ENCODE results near the gene IGFL3. TPM values are rescaled to one million over a fixed set of nuclear protein-coding genes. Genes with fewer than 3 reads are reported as not detected.

IGFL3 gene
- total RNA-seq, 4 donors from 2014 or later: not detected

- no peak for TF ChIP-seq POLR2A (IDR thresholded peaks at IDR 0.05)
- TF ChIP-seq POLR2AphosphoS5 (IDR thresholded peaks at IDR 0.05): no peak
- no peak for TF ChIP-seq EP300 (IDR thresholded peaks at IDR 0.05)
- TF ChIP-seq, protein P1, sequence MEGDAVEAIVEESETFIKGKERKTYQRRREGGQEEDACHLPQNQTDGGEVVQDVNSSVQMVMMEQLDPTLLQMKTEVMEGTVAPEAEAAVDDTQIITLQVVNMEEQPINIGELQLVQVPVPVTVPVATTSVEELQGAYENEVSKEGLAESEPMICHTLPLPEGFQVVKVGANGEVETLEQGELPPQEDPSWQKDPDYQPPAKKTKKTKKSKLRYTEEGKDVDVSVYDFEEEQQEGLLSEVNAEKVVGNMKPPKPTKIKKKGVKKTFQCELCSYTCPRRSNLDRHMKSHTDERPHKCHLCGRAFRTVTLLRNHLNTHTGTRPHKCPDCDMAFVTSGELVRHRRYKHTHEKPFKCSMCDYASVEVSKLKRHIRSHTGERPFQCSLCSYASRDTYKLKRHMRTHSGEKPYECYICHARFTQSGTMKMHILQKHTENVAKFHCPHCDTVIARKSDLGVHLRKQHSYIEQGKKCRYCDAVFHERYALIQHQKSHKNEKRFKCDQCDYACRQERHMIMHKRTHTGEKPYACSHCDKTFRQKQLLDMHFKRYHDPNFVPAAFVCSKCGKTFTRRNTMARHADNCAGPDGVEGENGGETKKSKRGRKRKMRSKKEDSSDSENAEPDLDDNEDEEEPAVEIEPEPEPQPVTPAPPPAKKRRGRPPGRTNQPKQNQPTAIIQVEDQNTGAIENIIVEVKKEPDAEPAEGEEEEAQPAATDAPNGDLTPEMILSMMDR (IDR thresholded peaks at IDR 0.05): no peak
- H3K9me3 ChIP-seq: no peaks in the 10 kb centered on the region
- WGBS, 2 donors (ENCODE audit: low coverage in 1 of 2): 43 to 45% methylated on average over 6 to 8 of the region's 8 CpGs
- H3K4me3 ChIP-seq: no peak overlapping the region
- H3K4me1 ChIP-seq: no peaks in the 10 kb centered on the region
- no peaks in the 10 kb centered on the region for H3K36me3 ChIP-seq
- peaks cover 36% of the 10 kb centered on the region for H3K27me3 ChIP-seq
- H3K27ac ChIP-seq: no peak overlapping the region
- no peak for ATAC-seq
Observed at GRCh38 chr19:46147166-46147740, 22.8 kb upstream of the IGFL3 start.

DNA sequence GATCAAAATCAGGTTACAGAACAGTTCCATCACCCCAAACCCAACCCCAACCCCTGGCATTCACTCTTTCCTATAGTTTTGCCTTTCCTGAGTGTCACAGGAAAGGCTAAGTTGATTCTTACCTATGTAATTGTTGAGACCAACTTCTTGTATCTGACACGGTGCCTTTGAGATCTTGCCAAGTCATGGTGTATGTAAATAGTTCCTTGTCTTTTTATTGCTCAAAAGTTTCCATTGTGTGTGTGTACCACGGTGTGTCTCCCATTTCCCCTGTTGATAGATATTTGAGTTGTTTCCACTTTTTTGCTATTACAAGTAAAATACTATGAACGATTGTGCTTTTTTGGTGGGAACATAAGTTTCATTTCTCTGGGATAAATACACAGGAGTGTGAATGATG lies 20.3 kb upstream of the IGFL3 start:
- TF ChIP-seq, protein P1 (IDR thresholded peaks at IDR 0.05): no peak
- TF ChIP-seq POLR2AphosphoS5 (IDR thresholded peaks at IDR 0.05): no peak
- TF ChIP-seq EP300 (IDR thresholded peaks at IDR 0.05): no peak
- no peak for TF ChIP-seq POLR2A (IDR thresholded peaks at IDR 0.05)
- Histone ChIP-seq H3K4me3 (no peak overlapping the region), H3K9me3 (no peaks in the 10 kb centered on the region), H3K27me3 (peaks cover 22% of the 10 kb centered on the region), H3K27ac (no peak overlapping the region), H3K36me3 (no peaks in the 10 kb centered on the region), H3K4me1 (no peaks in the 10 kb centered on the region)
- ATAC-seq: no peak
- WGBS, 2 donors (ENCODE audit: low coverage in 1 of 2): 42 to 56% methylated on average over 3 of the region's 3 CpGs

- H3K36me3 ChIP-seq: no peaks in the 10 kb centered on the region
- ATAC-seq: no peak
- WGBS, 2 donors (ENCODE audit: low coverage in 1 of 2): 45 to 64% methylated on average over 4 of the region's 4 CpGs
- no peaks in the 10 kb centered on the region for H3K27me3 ChIP-seq
- no peak for TF ChIP-seq POLR2AphosphoS5 (IDR thresholded peaks at IDR 0.05)
- no peak for TF ChIP-seq POLR2A (IDR thresholded peaks at IDR 0.05)
- no peak for TF ChIP-seq EP300 (IDR thresholded peaks at IDR 0.05)
- TF ChIP-seq, protein P1 (IDR thresholded peaks at IDR 0.05): no peak
- H3K9me3 ChIP-seq: no peaks in the 10 kb centered on the region
- no peak overlapping the region for H3K27ac ChIP-seq
- H3K4me1 ChIP-seq: no peaks in the 10 kb centered on the region
- H3K4me3 ChIP-seq: no peak overlapping the region
Observed at GRCh38 chr19:46142294-46142693, 17.8 kb upstream of the IGFL3 start.

- TF ChIP-seq POLR2A (IDR thresholded peaks at IDR 0.05): no peak
- TF ChIP-seq POLR2AphosphoS5 (IDR thresholded peaks at IDR 0.05): no peak
- TF ChIP-seq, protein P1 (IDR thresholded peaks at IDR 0.05): no peak
- no peak for TF ChIP-seq EP300 (IDR thresholded peaks at IDR 0.05)
- Histone ChIP-seq H3K27me3 (no peaks in the 10 kb centered on the region), H3K4me3 (no peak overlapping the region), H3K27ac (no peak overlapping the region), H3K36me3 (no peaks in the 10 kb centered on the region), H3K4me1 (no peaks in the 10 kb centered on the region), H3K9me3 (no peaks in the 10 kb centered on the region)
- ATAC-seq: no peak
- 100% methylated on average over 1 of the region's 1 CpG; no CpG with 5 or more reads in 1 of the 2 donors for WGBS, 2 donors (ENCODE audit: low coverage in 1 of 2)
Observed at GRCh38 chr19:46141421-46141820, 16.9 kb upstream of the IGFL3 start.

DNA sequence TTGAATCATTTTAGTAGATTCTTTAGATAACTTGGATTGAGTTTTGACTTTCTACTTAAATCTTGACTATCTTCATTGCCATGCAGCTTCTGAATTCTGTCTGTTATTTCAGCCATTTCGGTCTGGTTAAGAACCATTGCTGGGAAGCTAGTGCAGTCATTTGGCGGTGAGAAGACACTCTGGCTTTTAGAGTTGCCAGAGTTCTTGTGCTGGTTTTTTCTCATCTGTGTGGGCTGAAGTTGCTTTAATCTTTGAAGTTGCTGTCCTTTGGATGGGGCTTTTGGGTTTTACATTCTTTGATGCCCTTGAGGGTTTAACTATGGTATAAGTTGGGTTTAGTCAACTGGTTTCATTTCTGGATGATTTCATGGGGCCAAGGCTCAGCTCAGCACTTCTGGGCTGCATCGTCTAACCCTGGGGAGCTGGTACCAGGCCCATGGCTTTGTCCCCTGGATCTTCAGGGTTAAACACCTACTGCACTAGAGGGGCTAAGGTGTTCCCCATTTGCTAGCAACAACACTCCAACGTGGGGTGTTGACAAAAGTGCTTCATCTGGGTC lies 13.5 kb upstream of the IGFL3 start:
- no peaks in the 10 kb centered on the region for H3K9me3 ChIP-seq
- no peaks in the 10 kb centered on the region for H3K27me3 ChIP-seq
- no peaks in the 10 kb centered on the region for H3K36me3 ChIP-seq
- TF ChIP-seq, protein P1 (IDR thresholded peaks at IDR 0.05): no peak
- TF ChIP-seq POLR2A (IDR thresholded peaks at IDR 0.05): no peak
- no peak for TF ChIP-seq EP300 (IDR thresholded peaks at IDR 0.05)
- TF ChIP-seq POLR2AphosphoS5 (IDR thresholded peaks at IDR 0.05): no peak
- H3K4me3 ChIP-seq: no peak overlapping the region
- WGBS, 2 donors (ENCODE audit: low coverage in 1 of 2): 92 to 100% methylated on average over 1 to 2 of the region's 4 CpGs
- no peak for ATAC-seq
- no peak overlapping the region for H3K27ac ChIP-seq
- peaks cover 0 to 13% (median 5%) of the 10 kb centered on the region in 3 donors for H3K4me1 ChIP-seq

Data from gastroesophageal sphincter (tissue), 4 donors.